ENCODE data around the gene LPIN1. TPM values are rescaled to one million over a fixed set of nuclear protein-coding genes. Genes with fewer than 3 reads are reported as not detected.
"Not testable (repeated sequence)": the region's sequence is repeated elsewhere in the genome, so short reads cannot be mapped to it uniquely, and the experiment has no call there.

The LPIN1 gene
- total RNA-seq, 3 donors from 2014 or later: 78.6 to 106 (median 82.6) TPM

DNA sequence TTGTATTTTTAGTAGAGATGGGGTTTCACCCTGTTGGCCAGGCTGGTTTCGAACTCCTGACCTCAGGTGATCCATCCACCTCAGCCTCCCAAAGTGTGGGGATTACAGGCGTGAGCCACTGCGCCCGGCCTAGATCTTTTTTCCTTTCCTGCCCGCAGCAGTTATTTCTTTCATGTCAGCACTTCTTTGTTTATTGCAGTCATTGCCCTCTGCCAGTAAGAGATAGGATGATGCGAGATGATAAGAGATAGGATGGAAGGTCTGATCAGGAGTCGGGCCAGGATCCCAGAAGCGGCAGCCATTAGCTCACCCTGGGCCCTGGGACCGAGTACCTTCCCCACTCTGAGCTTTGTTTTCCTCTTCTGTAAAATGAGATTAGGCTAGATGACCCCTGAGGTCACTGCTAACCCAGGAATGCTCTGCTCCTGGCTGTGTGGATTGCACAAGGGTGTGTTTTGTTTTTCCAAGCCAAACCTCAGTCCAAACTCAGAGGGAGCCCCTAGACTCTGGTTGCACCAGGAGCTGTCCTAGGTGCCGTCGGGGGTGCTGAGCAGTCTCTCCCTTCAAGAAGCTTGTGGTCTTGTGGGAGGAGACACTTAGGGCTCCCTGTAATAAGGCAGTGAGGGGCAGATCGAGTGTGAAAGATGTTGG, 63.3 kb downstream of the LPIN1 start:
- intact Hi-C loops (cut with DNase I; ENCODE audit: low total_unique reads): no loop called here
- DNase-seq (ENCODE audit: low spot score in 2 of 2): no peak
- no peaks in the 10 kb centered on the region for H3K27me3 ChIP-seq
- no peak overlapping the region for H3K27ac ChIP-seq
- no peak overlapping the region for H3K4me3 ChIP-seq
- no peaks in the 10 kb centered on the region for H3K4me1 ChIP-seq
- H3K36me3 ChIP-seq: peaks cover under 1% of the 10 kb centered on the region
- H3K9me3 ChIP-seq: no peaks in the 10 kb centered on the region
- TF ChIP-seq POLR2A (IDR thresholded peaks at IDR 0.05) (no peak), CTCF (IDR thresholded peaks at IDR 0.05) (no peak), POLR2AphosphoS5 (IDR thresholded peaks at IDR 0.05) (no peak)

GRCh38 chr2:11810237-11810977, 64.0 kb downstream of the LPIN1 start:
- H3K27me3 ChIP-seq: no peaks in the 10 kb centered on the region

DNA sequence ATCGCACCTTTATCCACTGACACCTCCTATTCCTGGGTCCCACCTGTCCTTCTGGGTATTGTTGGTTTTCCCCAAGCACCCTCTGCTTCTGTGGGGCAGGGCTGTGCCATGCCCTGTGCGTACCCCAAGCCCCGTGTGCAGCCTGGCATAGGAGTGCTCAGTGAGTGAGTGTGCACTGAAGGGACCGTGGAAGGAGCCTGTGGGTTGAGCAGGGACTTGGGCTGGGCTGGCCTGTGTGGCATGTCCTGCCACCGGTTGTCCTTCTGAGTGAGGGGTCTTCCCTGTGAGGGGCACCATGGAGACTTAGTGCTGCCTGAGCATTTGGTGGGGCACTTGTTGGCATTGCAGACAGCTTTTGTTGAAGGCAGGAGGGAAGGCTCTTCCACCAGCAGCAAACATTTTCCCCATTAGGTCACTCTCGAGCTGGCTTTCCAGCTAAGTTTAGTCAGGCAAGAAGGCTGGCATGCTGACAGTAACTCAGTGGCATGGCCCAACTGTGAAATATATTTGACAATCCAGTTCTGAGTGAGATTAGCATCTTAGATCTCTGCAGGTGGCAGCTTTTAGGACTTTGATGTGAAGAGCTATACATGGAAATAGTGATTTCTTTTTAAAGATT, 64.7 kb downstream of the LPIN1 start:
- peaks cover 3% of the 10 kb centered on the region for H3K36me3 ChIP-seq

More at GRCh38 chr2:11810237-11810977, 64.0 kb downstream of the LPIN1 start:
- no peak for TF ChIP-seq POLR2A (IDR thresholded peaks at IDR 0.05)
- TF ChIP-seq CTCF (IDR thresholded peaks at IDR 0.05): no peak
- no peak for TF ChIP-seq POLR2AphosphoS5 (IDR thresholded peaks at IDR 0.05)
- no peaks in the 10 kb centered on the region for H3K9me3 ChIP-seq
- DNase-seq (ENCODE audit: low spot score in 2 of 2): no peak
- no peaks in the 10 kb centered on the region for H3K4me1 ChIP-seq
- no peak overlapping the region for H3K27ac ChIP-seq
- no peaks in the 10 kb centered on the region for H3K36me3 ChIP-seq
- no peak overlapping the region for H3K4me3 ChIP-seq
- intact Hi-C loops (cut with DNase I; ENCODE audit: low total_unique reads): no loop called here

DNA sequence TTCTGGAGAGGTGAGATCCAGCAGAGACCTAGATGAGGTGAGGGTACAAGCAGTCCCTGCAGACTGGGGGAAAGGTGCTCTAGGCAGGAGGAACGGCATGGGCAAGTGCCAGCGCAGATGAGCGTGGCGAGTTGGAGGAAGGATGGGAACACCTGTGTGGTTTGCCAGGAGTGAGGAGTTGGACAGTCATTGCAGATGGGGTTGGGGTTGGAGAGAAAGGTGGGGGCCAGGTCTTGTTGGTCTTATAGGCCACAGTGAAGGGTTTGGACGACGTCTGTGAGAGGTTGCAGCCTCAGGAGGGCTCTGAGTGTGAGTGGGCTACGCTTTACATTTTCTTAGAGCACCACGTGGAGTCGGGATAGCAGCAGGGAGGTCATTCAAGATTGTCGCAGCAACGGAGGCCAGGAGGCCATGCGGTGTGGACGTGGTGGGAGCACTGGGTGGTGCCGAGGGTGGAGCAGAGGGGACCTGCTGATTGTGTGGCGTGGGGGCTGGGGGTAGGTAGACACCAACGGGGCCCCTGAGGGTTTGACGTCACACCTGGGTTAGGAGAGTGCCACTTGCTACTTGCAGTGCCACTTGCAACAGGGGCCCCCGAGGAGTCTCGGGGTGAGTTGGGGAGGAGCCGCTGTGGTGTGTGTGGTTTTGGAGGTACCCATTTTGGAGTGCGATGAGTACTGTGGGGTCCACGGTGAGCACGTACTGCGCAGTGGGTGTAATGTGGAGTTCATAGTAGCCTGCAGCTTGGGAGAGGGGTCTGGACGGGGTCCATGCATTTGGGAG, 66.2 kb downstream of the LPIN1 start:
- no peak overlapping the region for H3K4me3 ChIP-seq
- H3K4me1 ChIP-seq: no peaks in the 10 kb centered on the region
- H3K36me3 ChIP-seq: peaks cover 5% of the 10 kb centered on the region
- DNase-seq (ENCODE audit: low spot score in 2 of 2): no peak
- no peaks in the 10 kb centered on the region for H3K9me3 ChIP-seq
- H3K27me3 ChIP-seq: no peaks in the 10 kb centered on the region
- intact Hi-C loops (cut with DNase I; ENCODE audit: low total_unique reads): no loop called here
- TF ChIP-seq CTCF (IDR thresholded peaks at IDR 0.05) (no peak), POLR2AphosphoS5 (IDR thresholded peaks at IDR 0.05) (no peak), POLR2A (IDR thresholded peaks at IDR 0.05) (no peak)
- H3K27ac ChIP-seq: no peak overlapping the region

More for the DNA sequence above, 64.7 kb downstream of the LPIN1 start:
- no peak overlapping the region for H3K27ac ChIP-seq
- no peak for DNase-seq (ENCODE audit: low spot score in 2 of 2)
- H3K4me3 ChIP-seq: no peak overlapping the region
- TF ChIP-seq CTCF (IDR thresholded peaks at IDR 0.05): no peak
- no peak for TF ChIP-seq POLR2AphosphoS5 (IDR thresholded peaks at IDR 0.05)
- no peak for TF ChIP-seq POLR2A (IDR thresholded peaks at IDR 0.05)
- H3K4me1 ChIP-seq: no peaks in the 10 kb centered on the region
- intact Hi-C loops (cut with DNase I; ENCODE audit: low total_unique reads): no loop called here
- H3K27me3 ChIP-seq: no peaks in the 10 kb centered on the region
- no peaks in the 10 kb centered on the region for H3K9me3 ChIP-seq

DNA sequence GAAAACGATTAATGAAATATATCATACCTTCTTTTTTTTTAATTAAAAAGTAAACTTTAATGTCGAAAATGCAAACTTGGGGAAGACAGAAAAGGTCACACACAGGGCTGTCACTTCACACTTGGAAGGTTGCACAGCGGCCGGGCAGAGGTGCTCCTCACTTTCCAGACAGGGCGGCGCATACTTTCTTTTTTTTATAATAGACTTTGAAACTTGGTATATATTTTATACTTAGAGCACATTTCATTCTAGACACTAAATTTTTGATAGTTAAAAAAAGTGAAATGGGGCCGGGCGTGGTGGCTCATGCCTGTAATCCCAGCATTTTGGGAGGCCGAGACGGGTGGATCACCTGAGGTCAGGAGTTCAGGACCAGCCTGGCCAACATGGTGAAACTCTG, 66.9 kb downstream of the LPIN1 start:
- DNase-seq (ENCODE audit: low spot score in 2 of 2); H3K27ac ChIP-seq; intact Hi-C loops (cut with DNase I; ENCODE audit: low total_unique reads); H3K4me3 ChIP-seq; H3K4me1 ChIP-seq; H3K36me3 ChIP-seq; H3K9me3 ChIP-seq; H3K27me3 ChIP-seq: not testable (repeated sequence)

Data from breast epithelium (tissue), 4 donors.